GM21423 (cell line): ENCODE results near the gene SH3D19.
"Not testable (repeated sequence)": the region's sequence is repeated elsewhere in the genome, so short reads cannot be mapped to it uniquely, and the experiment has no call there.

ENCODE experiments used
- ATAC-seq: cut with Tn5 transposase; IDR thresholded peaks from one replicate; pipeline ENCODE4 v1.9.1; 2021; ENCODE audit warnings: mild to moderate bottlenecking, moderate library complexity; ENCODE audit not compliant: unreplicated experiment

The SH3D19 gene

GRCh38 chr4:151158979-151159378 is 166.4 kb downstream of the SH3D19 start:
- no peak for ATAC-seq

- ATAC-seq = no peak
Measured at GRCh38 chr4:151157543-151157942, 167.9 kb downstream of the SH3D19 start.

- ATAC-seq = no peak
Measured at GRCh38 chr4:151153585-151153984, 171.8 kb downstream of the SH3D19 start.

- ATAC-seq = no peak
Measured at GRCh38 chr4:151152028-151152427, 173.4 kb downstream of the SH3D19 start.

- ATAC-seq = no peak
Measured at GRCh38 chr4:151150821-151151580, 174.4 kb downstream of the SH3D19 start.

- ATAC-seq = no peak
Measured at GRCh38 chr4:151148261-151148660, 177.1 kb downstream of the SH3D19 start.

- no peak for ATAC-seq
Measured at GRCh38 chr4:151147000-151147399, 178.4 kb downstream of the SH3D19 start.

- ATAC-seq = no peak
Measured at GRCh38 chr4:151144329-151145072, 180.9 kb downstream of the SH3D19 start.

- ATAC-seq = no peak
Measured at GRCh38 chr4:151143811-151144210, 181.6 kb downstream of the SH3D19 start.

- ATAC-seq = no peak
Measured at GRCh38 chr4:151143162-151143561, 182.2 kb downstream of the SH3D19 start.

- no peak for ATAC-seq
Measured at GRCh38 chr4:151142758-151143157, 182.6 kb downstream of the SH3D19 start.

GRCh38 chr4:151139814-151140213 is 185.6 kb downstream of the SH3D19 start:
- ATAC-seq = no peak

- not testable (repeated sequence) for ATAC-seq
Measured at GRCh38 chr4:151136048-151136447, 189.4 kb downstream of the SH3D19 start.

GRCh38 chr4:151133311-151133710 is 192.1 kb downstream of the SH3D19 start:
- no peak for ATAC-seq

GRCh38 chr4:151129796-151130195 is 195.6 kb downstream of the SH3D19 start:
- ATAC-seq = no peak

GRCh38 chr4:151117371-151117962 is 207.9 kb downstream of the SH3D19 start:
- ATAC-seq = peak; percentile 87

GRCh38 chr4:151114986-151115385 is 210.4 kb downstream of the SH3D19 start:
- ATAC-seq = no peak

GRCh38 chr4:151114338-151114737 is 211.1 kb downstream of the SH3D19 start:
- no peak for ATAC-seq

GRCh38 chr4:151110236-151110635 is 215.2 kb downstream of the SH3D19 start:
- no peak for ATAC-seq

GRCh38 chr4:151107063-151107462 is 218.3 kb downstream of the SH3D19 start:
- no peak for ATAC-seq

- ATAC-seq = no peak
Measured at GRCh38 chr4:151105454-151106032, 219.9 kb downstream of the SH3D19 start.
